HG02852 (cell line): ENCODE data around the gene CALCOCO2.
"Not testable (repeated sequence)": the region's sequence is repeated elsewhere in the genome, so short reads cannot be mapped to it uniquely, and the experiment has no call there.

Experiments used
- ATAC-seq: cut with Tn5 transposase; IDR thresholded peaks from one replicate; pipeline ENCODE4 v1.9.1; 2021; ENCODE audit warnings: mild to moderate bottlenecking, moderate library complexity; ENCODE audit not compliant: unreplicated experiment

Gene CALCOCO2

GRCh38 chr17:48830840-48831548, at the start of gene CALCOCO2:
Gene CALCOCO2 (plus strand): TSS chr17:48831035. CDS start chr17:48841708, 10,673 bp downstream.
- ATAC-seq, result peak; percentile 79

GRCh38 chr17:48787828-48788227, 43.0 kb upstream of the CALCOCO2 start:
- ATAC-seq, result no peak

GRCh38 chr17:48790607-48791127, 40.2 kb upstream of the CALCOCO2 start:
- no peak for ATAC-seq

GRCh38 chr17:48791128-48792032, 39.5 kb upstream of the CALCOCO2 start:
- no peak for ATAC-seq

- no peak for ATAC-seq
Observed at GRCh38 chr17:48792033-48792798, 38.6 kb upstream of the CALCOCO2 start.

GRCh38 chr17:48795444-48796162, 35.2 kb upstream of the CALCOCO2 start:
- ATAC-seq, result no peak

- not testable (repeated sequence) for ATAC-seq
Observed at GRCh38 chr17:48796163-48796522, 34.7 kb upstream of the CALCOCO2 start.

- ATAC-seq, result no peak
Observed at GRCh38 chr17:48799069-48799723, 31.6 kb upstream of the CALCOCO2 start.

GRCh38 chr17:48800626-48801217, 30.1 kb upstream of the CALCOCO2 start:
- ATAC-seq, result no peak

- ATAC-seq, result no peak
Observed at GRCh38 chr17:48804936-48805411, 25.9 kb upstream of the CALCOCO2 start.

GRCh38 chr17:48809182-48809581, 21.7 kb upstream of the CALCOCO2 start:
- ATAC-seq, result no peak

- no peak for ATAC-seq
Observed at GRCh38 chr17:48812001-48812400, 18.8 kb upstream of the CALCOCO2 start.

GRCh38 chr17:48814504-48814903, 16.3 kb upstream of the CALCOCO2 start:
- ATAC-seq, result no peak

GRCh38 chr17:48815311-48815710, 15.5 kb upstream of the CALCOCO2 start:
- no peak for ATAC-seq

- no peak for ATAC-seq
Observed at GRCh38 chr17:48816438-48816773, 14.4 kb upstream of the CALCOCO2 start.

GRCh38 chr17:48816774-48817590, 13.9 kb upstream of the CALCOCO2 start, which contains the start of gene TTLL6:
Gene TTLL6 (minus strand): TSS chr17:48817229. CDS start chr17:48817072, 157 bp downstream.
- peak; percentile 76 for ATAC-seq

GRCh38 chr17:48818361-48818841, 12.4 kb upstream of the CALCOCO2 start:
- ATAC-seq, result no peak

- no peak for ATAC-seq
Observed at GRCh38 chr17:48819466-48819865, 11.4 kb upstream of the CALCOCO2 start.
